Kidney (tissue), 14 donors: ENCODE data around the gene PHKA2. TPM values are rescaled to one million over a fixed set of nuclear protein-coding genes. Genes with fewer than 3 reads are reported as not detected.

Experiments
- DNase-seq, 5 donors: peaks; one replicate each; pipeline ENCODE4 v3.0.0-alpha.2; 2013 to 2020
- FAIRE-seq: peaks from 2 replicates; lab custom pipeline; 2012; peaks lifted over from hg19 to GRCh38; lab: Jason Lieb, UNC
- H3K27ac ChIP-seq, 2 donors: one replicate each; pipeline ENCODE4 v1.7.0; 2013; ENCODE audit warnings: low read depth in 2 of 2, low read length in 2 of 2, inconsistent platforms in 1 of 2
- H3K27me3 ChIP-seq: one replicate; pipeline ENCODE4 v1.7.1; 2013; ENCODE audit warnings: low read length, inconsistent platforms; ENCODE audit not compliant: control insufficient read depth, insufficient read depth
- H3K36me3 ChIP-seq, 3 donors: one replicate each; pipeline versions ENCODE4 v1.7.0 to v1.7.1; 2013; ENCODE audit warnings: low read length in 3 of 3, control low read depth in 1 of 3, inconsistent platforms in 1 of 3; ENCODE audit not compliant: insufficient read depth in 3 of 3, control insufficient read depth in 2 of 3
- H3K4me1 ChIP-seq, 3 donors: one replicate each; pipeline versions ENCODE4 v1.7.0 to v1.7.1; 2013; ENCODE audit warnings: low read length in 3 of 3, inconsistent platforms in 1 of 3, low read depth in 1 of 3; ENCODE audit not compliant: control insufficient read depth in 2 of 3, insufficient read depth in 2 of 3
- H3K4me3 ChIP-seq, 3 donors: one replicate each; pipeline versions ENCODE4 v1.7.0 to v1.8.1; 2013; ENCODE audit warnings: low read length in 3 of 3, control low read depth in 1 of 3, inconsistent platforms in 1 of 3
- H3K9ac ChIP-seq, 3 donors: one replicate each; pipeline versions ENCODE4 v1.7.0 to v1.7.1; 2013; ENCODE audit warnings: low read length in 3 of 3, control low read depth in 1 of 3, inconsistent platforms in 1 of 3
- H3K9me3 ChIP-seq, 3 donors: one replicate each; pipeline versions ENCODE4 v1.7.0 to v1.7.1; 2013; ENCODE audit warnings: low read length in 3 of 3, control low read depth in 1 of 3, inconsistent platforms in 1 of 3; ENCODE audit not compliant: control insufficient read depth in 2 of 3, insufficient read depth in 1 of 3
- intact Hi-C: fragments of 100-400 bp; cut with DNase I; formaldehyde crosslinking; loops from one replicate; pipeline ENCODE4 v1.11.1; 2022
- polyA plus RNA-seq: library from polyadenylated mRNA; stranded (reverse); fragments of 350-450 nt; fragmentation: Illumina TruSeq; extraction: RNeasy Lipid Tissue Mini Kit (QIAGEN cat#74804); gene quantifications from one replicate; pipeline ENCODE4 v1.2.3, GENCODE V29; 2014; ENCODE audit warnings: low read depth, low replicate concordance; ENCODE audit not compliant: insufficient read depth
- total RNA-seq: library from RNA; stranded (reverse); fragmentation: NEBNext Ultra II Directional; extraction: Animal tissue kit (Norgen Biotek cat#: 25700); gene quantifications from one replicate; pipeline ENCODE4 v1.2.1, GENCODE V29; 2021
- TF ChIP-seq, protein P1 (sequence below): IDR thresholded peaks from 3 replicates; pipeline ENCODE4 v1.5.1; 2012; ENCODE audit warnings: mild to moderate bottlenecking, moderate library complexity, borderline replicate concordance; ENCODE audit not compliant: insufficient read depth; ENCODE audit errors: extremely low read depth
- donor health status: control.
- donor health status: control.
- donor health status: control.
- donor health status: control.
- donor health status: control.
- donor health status: DM: yes; HTN: yes; CAD: no.
- donor health status: Normal renal cell carcinoma (clear cell type).

PHKA2 gene
- total and polyA plus RNA-seq, 2 donors from 2014 or later = 14.7 to 26.3 TPM

DNA sequence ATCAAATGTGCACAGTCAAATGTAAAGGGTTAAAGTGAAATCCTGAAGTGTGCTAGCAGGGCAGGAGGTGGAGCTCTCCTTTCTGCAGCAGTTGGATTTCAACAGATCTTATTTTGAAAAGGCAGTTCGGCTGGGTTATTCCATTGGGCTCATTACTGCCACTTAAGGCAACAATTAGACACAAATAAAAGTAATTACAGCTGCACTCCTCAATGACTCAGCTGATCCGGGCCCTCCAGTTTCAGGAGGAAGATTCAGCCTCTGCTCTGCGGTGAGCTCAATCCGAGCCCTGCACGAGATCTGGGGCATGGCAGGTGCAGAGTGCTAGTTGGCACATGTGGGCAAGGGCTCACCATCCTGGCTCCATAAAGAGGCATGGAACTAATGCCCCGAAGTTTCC, 85.4 kb downstream of the PHKA2 start:
- TF ChIP-seq, protein P1, sequence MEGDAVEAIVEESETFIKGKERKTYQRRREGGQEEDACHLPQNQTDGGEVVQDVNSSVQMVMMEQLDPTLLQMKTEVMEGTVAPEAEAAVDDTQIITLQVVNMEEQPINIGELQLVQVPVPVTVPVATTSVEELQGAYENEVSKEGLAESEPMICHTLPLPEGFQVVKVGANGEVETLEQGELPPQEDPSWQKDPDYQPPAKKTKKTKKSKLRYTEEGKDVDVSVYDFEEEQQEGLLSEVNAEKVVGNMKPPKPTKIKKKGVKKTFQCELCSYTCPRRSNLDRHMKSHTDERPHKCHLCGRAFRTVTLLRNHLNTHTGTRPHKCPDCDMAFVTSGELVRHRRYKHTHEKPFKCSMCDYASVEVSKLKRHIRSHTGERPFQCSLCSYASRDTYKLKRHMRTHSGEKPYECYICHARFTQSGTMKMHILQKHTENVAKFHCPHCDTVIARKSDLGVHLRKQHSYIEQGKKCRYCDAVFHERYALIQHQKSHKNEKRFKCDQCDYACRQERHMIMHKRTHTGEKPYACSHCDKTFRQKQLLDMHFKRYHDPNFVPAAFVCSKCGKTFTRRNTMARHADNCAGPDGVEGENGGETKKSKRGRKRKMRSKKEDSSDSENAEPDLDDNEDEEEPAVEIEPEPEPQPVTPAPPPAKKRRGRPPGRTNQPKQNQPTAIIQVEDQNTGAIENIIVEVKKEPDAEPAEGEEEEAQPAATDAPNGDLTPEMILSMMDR = no peak
- FAIRE-seq = no peak
- intact Hi-C loops = no loop called here

DNA sequence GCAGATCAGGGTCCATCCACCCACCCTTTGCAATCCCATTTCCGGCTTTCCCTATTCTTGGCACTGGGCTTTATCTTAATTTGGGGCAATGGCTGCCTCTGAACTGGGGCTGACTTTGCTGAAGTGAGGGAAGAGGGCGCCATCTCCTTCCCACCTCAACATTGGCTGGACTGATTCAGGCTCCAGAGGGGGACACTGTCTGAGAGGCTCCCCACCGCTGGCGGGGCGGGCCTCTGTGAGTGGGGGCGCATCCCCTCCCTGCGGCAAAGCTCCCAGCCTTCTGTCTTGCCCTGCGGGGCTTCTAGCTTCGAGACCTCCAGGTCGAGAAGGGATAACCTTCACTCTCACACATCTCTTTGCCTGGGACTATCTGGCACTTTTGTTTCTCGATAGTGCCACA, 85.8 kb downstream of the PHKA2 start:
- H3K36me3 ChIP-seq = peaks cover 0 to 5% (median 0%) of the 10 kb centered on the region in 3 donors
- intact Hi-C loops = no loop called here

More for the DNA sequence above, 85.4 kb downstream of the PHKA2 start:
- Histone ChIP-seq H3K9ac (no peak overlapping the region), H3K27ac (no peak overlapping the region), H3K27me3 (no peaks in the 10 kb centered on the region), H3K9me3 (no peaks in the 10 kb centered on the region), H3K4me3 (no peak overlapping the region), H3K4me1 (peaks cover 0 to 2% (median 0%) of the 10 kb centered on the region in 3 donors), H3K36me3 (peaks cover 0 to 3% (median 0%) of the 10 kb centered on the region in 3 donors)
- no peak for DNase-seq

DNA sequence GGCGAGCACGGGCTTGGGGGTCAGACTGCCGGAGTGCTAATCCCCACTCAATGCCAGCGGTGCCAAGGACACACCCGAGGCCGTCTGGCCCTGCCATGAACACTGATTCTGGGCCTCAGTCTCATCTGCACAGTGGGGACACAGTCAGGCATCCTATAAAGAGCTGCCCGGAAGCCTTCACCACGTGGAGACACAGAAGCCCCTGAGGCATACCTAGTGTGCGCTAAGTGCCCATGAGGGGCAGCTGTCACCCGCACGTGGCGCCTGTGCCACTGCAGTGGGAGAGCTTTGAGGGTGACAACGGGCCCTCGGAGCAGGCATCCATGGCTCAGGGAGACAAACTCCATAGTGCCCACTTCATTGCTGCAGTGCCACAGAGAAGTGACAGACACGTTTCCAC, 86.3 kb downstream of the PHKA2 start:
- Histone ChIP-seq H3K36me3 (peaks cover 0 to 7% (median 0%) of the 10 kb centered on the region in 3 donors), H3K4me1 (peaks cover 0 to 2% (median 0%) of the 10 kb centered on the region in 3 donors), H3K9ac (no peak overlapping the region), H3K27ac (no peak overlapping the region), H3K27me3 (no peaks in the 10 kb centered on the region), H3K4me3 (no peak overlapping the region), H3K9me3 (no peaks in the 10 kb centered on the region)
- TF ChIP-seq, protein P1 = no peak
- DNase-seq = no peak
- intact Hi-C loops = no loop called here
- no peak for FAIRE-seq

More for the DNA sequence above, 85.8 kb downstream of the PHKA2 start:
- no peak overlapping the region for H3K27ac ChIP-seq
- no peaks in the 10 kb centered on the region for H3K27me3 ChIP-seq
- DNase-seq (no peak), FAIRE-seq (no peak)
- H3K9ac ChIP-seq = no peak overlapping the region
- TF ChIP-seq, protein P1 = no peak
- H3K9me3 ChIP-seq = no peaks in the 10 kb centered on the region
- H3K4me1 ChIP-seq = peaks cover 0 to 2% (median 0%) of the 10 kb centered on the region in 3 donors
- no peak overlapping the region for H3K4me3 ChIP-seq
